HG02763 (cell line): Measurements from ENCODE around the gene TMEM61.
"Not testable (repeated sequence)": the region's sequence is repeated elsewhere in the genome, so short reads cannot be mapped to it uniquely, and the experiment has no call there.

Experiments used
- ATAC-seq: cut with Tn5 transposase; IDR thresholded peaks from one replicate; pipeline ENCODE4 v1.9.1; 2021; ENCODE audit warnings: mild to moderate bottlenecking, moderate library complexity; ENCODE audit not compliant: unreplicated experiment

TMEM61 gene

GRCh38 chr1:54980528-54981241 is at the start of gene TMEM61:
Gene TMEM61, plus strand, starts transcription at chr1:54980628. Its CDS starts 438 bp downstream, at chr1:54981066.
- ATAC-seq = no peak

DNA sequence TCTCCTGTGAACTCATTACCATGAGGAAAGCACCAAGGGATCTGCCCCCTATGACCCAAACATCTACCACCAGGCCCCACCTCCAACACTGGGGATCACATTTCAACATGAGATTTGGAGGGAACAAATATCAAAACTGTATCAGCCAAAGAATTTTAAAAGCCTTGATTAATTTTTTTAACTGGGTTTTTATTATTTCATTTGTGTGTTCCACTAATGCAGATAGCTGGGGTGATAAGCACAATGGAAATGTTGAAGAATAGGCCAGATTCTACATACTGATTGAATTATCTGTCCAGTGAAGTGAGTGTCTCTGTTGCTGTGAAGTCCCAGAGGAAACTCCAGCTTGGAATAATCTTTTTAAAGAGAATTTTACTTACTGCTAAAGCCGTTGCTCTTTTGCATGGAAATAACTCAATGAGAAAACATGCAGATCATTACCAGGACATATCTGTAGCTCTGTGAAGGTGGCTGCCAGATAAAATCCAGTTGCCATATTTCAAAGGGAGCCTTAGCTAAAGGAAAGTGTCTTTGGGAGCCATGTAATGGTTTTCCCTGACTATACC is 49.1 kb upstream of the TMEM61 start:
- no peak for ATAC-seq

- not testable (repeated sequence) for ATAC-seq
These were observed 46.3 kb upstream of the TMEM61 start for GRCh38 chr1:54934081-54934480.

GRCh38 chr1:54934869-54935268 is 45.6 kb upstream of the TMEM61 start:
- no peak for ATAC-seq

DNA sequence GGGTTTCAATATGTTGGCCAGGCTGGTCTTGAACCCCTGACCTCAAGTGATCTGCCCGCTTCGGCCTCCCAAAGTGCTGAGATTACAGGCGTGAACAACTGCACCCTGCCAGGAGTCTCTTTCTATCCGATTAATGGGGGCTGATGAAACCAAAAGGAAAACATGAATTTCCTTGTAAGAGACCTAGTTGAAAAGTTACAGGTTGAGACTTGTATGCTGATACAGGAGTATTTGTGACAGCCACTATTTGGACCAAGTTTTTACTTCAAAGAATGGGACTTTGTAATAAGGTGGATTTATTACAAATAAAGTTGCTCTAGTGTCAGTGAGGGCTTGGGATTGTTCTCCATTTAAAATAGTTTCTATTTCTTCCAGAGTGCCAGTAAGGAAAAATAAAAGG is 43.6 kb upstream of the TMEM61 start:
- ATAC-seq = no peak

GRCh38 chr1:54937469-54937868 is 43.0 kb upstream of the TMEM61 start:
- ATAC-seq = no peak

- not testable (repeated sequence) for ATAC-seq
These were observed 41.5 kb upstream of the TMEM61 start for GRCh38 chr1:54938955-54939354.

- no peak for ATAC-seq
These were observed 40.4 kb upstream of the TMEM61 start for GRCh38 chr1:54940042-54940441.

GRCh38 chr1:54942976-54943375 is 37.5 kb upstream of the TMEM61 start:
- ATAC-seq = no peak

GRCh38 chr1:54944610-54945392 is 35.6 kb upstream of the TMEM61 start:
- no peak for ATAC-seq

- no peak for ATAC-seq
These were observed 35.0 kb upstream of the TMEM61 start for GRCh38 chr1:54945393-54945936.

DNA sequence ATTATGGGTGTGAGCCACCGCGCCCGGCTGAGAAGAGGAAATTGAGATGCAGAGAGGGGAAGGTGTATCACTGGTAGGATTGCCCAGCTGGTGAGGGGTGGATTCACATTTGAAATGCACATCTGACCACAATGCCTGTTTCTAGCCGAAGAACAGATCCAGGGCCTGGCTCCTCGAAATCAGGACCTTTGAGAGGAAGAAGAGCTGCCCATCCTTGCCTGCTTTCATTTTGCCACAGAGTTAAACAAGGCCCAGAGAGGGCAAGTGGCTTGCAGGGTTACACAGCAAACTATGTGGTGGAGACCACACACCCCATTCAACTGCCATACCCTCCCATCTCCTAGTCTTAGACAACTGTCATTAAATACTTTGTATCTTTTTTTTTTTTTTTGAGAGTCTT is 32.9 kb upstream of the TMEM61 start:
- no peak for ATAC-seq

DNA sequence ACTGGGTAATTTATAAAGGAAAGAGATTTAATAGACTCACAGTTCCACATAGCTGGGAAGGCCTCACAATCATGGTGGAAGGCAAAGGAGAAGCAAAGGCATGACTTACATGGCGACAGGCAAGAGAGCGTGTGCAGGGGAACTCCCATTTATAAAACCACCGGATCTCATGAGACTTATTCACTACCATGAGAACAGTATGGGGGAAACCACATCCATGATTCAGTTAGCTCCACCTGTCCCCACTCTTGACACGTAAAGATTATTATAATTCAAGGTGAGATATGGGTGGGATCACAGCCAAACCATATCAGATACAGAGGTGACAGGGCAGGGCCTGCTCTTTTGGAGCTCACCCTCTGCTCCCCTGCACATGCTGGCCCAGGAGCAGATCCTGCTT is 31.4 kb upstream of the TMEM61 start:
- ATAC-seq = no peak

GRCh38 chr1:54950006-54950368 is 30.4 kb upstream of the TMEM61 start:
- no peak for ATAC-seq

- no peak for ATAC-seq
These were observed 29.9 kb upstream of the TMEM61 start for GRCh38 chr1:54950369-54951163.

GRCh38 chr1:54951810-54952226 is 28.6 kb upstream of the TMEM61 start:
- ATAC-seq = no peak

DNA sequence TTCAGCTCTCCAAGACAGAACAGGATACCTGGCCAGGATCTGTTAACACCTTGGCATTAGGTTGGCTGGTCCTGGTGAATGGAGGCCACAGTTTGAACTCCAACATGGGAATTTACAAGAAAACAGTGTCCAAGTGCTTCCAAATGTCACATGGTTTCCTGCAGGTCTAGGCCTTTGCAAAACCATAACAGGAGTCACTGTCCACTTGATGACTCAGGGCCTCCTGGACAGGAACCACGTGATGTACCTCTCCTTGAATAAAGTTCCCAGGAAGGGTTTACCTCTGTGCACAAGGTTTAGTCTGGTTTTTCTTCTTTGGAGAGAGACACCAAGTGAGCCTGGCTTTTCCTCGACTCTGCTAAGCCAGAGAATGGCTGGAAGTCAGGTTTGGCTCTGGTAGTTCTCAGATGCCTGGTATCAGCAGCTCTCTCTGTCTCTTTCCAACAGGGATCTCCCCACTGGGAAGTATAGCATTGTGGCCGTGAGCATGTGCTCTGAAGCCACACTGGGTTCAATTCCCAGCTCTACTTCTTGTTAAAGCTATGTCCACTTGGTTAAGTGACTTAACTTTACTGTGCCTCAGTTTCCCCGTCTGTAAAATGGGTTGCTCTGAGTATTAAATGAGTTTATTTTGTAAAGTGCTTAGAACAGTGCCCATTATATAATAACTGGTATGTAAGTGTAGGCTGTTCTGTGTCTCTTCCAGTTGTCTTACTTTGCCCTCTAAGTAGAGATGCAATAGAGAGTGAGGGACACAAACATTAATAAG is 27.3 kb upstream of the TMEM61 start:
- ATAC-seq = no peak

GRCh38 chr1:54953846-54954245 is 26.6 kb upstream of the TMEM61 start:
- no peak for ATAC-seq

- ATAC-seq = no peak
These were observed 25.1 kb upstream of the TMEM61 start for GRCh38 chr1:54955359-54955758.

- ATAC-seq = no peak
These were observed 23.7 kb upstream of the TMEM61 start for GRCh38 chr1:54956726-54957125.
